IPS-18c (cell line): ENCODE measurements around the gene SLC37A3.
"Not testable (repeated sequence)": the region's sequence is repeated elsewhere in the genome, so short reads cannot be mapped to it uniquely, and the experiment has no call there.

Source experiments
- H3K4me3 ChIP-seq: 2 replicates; pipeline ENCODE4 v1.7.0; 2013; ENCODE audit warnings: low read depth, mild to moderate bottlenecking, low read length, moderate library complexity; ENCODE audit not compliant: insufficient read depth
- H3K9me3 ChIP-seq: one replicate; pipeline ENCODE4 v1.6.1; 2013; ENCODE audit warnings: mild to moderate bottlenecking, low read length, moderate library complexity; ENCODE audit not compliant: control insufficient read depth, insufficient read depth

Gene SLC37A3

GRCh38 chr7:140326116-140326928, 72.0 kb downstream of the SLC37A3 start:
- H3K9me3 ChIP-seq = no peaks in the 10 kb centered on the region
- no peak overlapping the region for H3K4me3 ChIP-seq

- Histone ChIP-seq H3K9me3 (no peaks in the 10 kb centered on the region), H3K4me3 (no peak overlapping the region)
Measured at GRCh38 chr7:140325600-140325999, 72.7 kb downstream of the SLC37A3 start.

- Histone ChIP-seq H3K4me3 (no peak overlapping the region), H3K9me3 (no peaks in the 10 kb centered on the region)
Measured at GRCh38 chr7:140324714-140325113, 73.6 kb downstream of the SLC37A3 start.

- no peak overlapping the region for H3K4me3 ChIP-seq
- no peaks in the 10 kb centered on the region for H3K9me3 ChIP-seq
Measured at GRCh38 chr7:140322759-140323158, 75.6 kb downstream of the SLC37A3 start.

GRCh38 chr7:140320078-140320477, 78.3 kb downstream of the SLC37A3 start:
- not testable (repeated sequence) for H3K9me3 ChIP-seq

GRCh38 chr7:140317999-140318398, 80.3 kb downstream of the SLC37A3 start:
- no peak overlapping the region for H3K4me3 ChIP-seq

More at GRCh38 chr7:140320078-140320477, 78.3 kb downstream of the SLC37A3 start:
- H3K4me3 ChIP-seq = not testable (repeated sequence)

GRCh38 chr7:140317597-140317996, 80.7 kb downstream of the SLC37A3 start:
- Histone ChIP-seq H3K4me3 (no peak overlapping the region), H3K9me3 (no peaks in the 10 kb centered on the region)

More at GRCh38 chr7:140317999-140318398, 80.3 kb downstream of the SLC37A3 start:
- no peaks in the 10 kb centered on the region for H3K9me3 ChIP-seq

- Histone ChIP-seq H3K4me3 (no peak overlapping the region), H3K9me3 (no peaks in the 10 kb centered on the region)
Measured at GRCh38 chr7:140316165-140316661, 82.1 kb downstream of the SLC37A3 start.

GRCh38 chr7:140315498-140316164, 82.7 kb downstream of the SLC37A3 start:
- no peaks in the 10 kb centered on the region for H3K9me3 ChIP-seq
- H3K4me3 ChIP-seq = no peak overlapping the region

GRCh38 chr7:140314573-140315480, 83.5 kb downstream of the SLC37A3 start:
- Histone ChIP-seq H3K4me3 (no peak overlapping the region), H3K9me3 (no peaks in the 10 kb centered on the region)

- H3K4me3 ChIP-seq = no peak overlapping the region
- H3K9me3 ChIP-seq = no peaks in the 10 kb centered on the region
Measured at GRCh38 chr7:140312141-140312846, 86.0 kb downstream of the SLC37A3 start.

GRCh38 chr7:140311128-140311527, 87.2 kb downstream of the SLC37A3 start:
- H3K4me3 ChIP-seq, H3K9me3 ChIP-seq: not testable (repeated sequence)

GRCh38 chr7:140310337-140311002, 87.9 kb downstream of the SLC37A3 start:
- Histone ChIP-seq H3K9me3 (no peaks in the 10 kb centered on the region), H3K4me3 (no peak overlapping the region)

- H3K4me3 ChIP-seq = no peak overlapping the region
- no peaks in the 10 kb centered on the region for H3K9me3 ChIP-seq
Measured at GRCh38 chr7:140308060-140308459, 90.3 kb downstream of the SLC37A3 start.

GRCh38 chr7:140304191-140304799, 94.0 kb downstream of the SLC37A3 start:
- Histone ChIP-seq H3K9me3 (no peaks in the 10 kb centered on the region), H3K4me3 (no peak overlapping the region)
